SK-N-SH (cell line): Measurements from ENCODE around the gene SLAMF9. TPM values are rescaled to one million over a fixed set of nuclear protein-coding genes. Genes with fewer than 3 reads are reported as not detected.

Experiments used
- CTCF ChIA-PET: fragments of 300-600, 350-600 bp; formaldehyde crosslinking; extraction: SDS; loops from one replicate; lab custom pipeline; 2021; lab: Yijun Ruan, JAX
- POLR2A ChIA-PET: fragments of 350-600 bp; sonication (Branson Sonifier 250); formaldehyde crosslinking; extraction: SDS; loops from one replicate; lab custom pipeline; 2020; ENCODE audit warnings: antibody characterized with exemption, inconsistent platforms; lab: Yijun Ruan, JAX
- DNase-seq: peaks from one replicate; pipeline ENCODE4 v3.0.0; 2012
- H2AFZ ChIP-seq: fragments of 200-600 bp; sonication (generic); 2 replicates; pipeline ENCODE4 v1.8.1; 2016; ENCODE audit warnings: antibody characterized with exemption, mild to moderate bottlenecking, low read depth
- H3F3A ChIP-seq: fragments of 200-600 bp; sonication (generic); replicated peaks from 2 replicates; pipeline ENCODE3; 2016; ENCODE audit warnings: antibody characterized with exemption, mild to moderate bottlenecking; ENCODE audit not compliant: insufficient read depth
- H3K27ac ChIP-seq, 2 experiments: fragments of 200-500 bp in 1 of 2; fragments of 200-600 bp in 1 of 2; sonication (Bioruptor generic) in 1 of 2; sonication (generic), shearing (Covaris generic) in 1 of 2; 2 replicates each; pipeline versions ENCODE4 v1.5.1 to v1.6.1; 2014 to 2016; ENCODE audit warnings: low read depth in 2 of 2, inconsistent platforms in 1 of 2, low read length in 1 of 2, mild to moderate bottlenecking in 1 of 2, mixed read lengths in 1 of 2
- H3K27me3 ChIP-seq: fragments of 200-600 bp; sonication (generic), shearing (Covaris generic); 2 replicates; pipeline ENCODE4 v1.6.1; 2016; ENCODE audit warnings: mixed run types; ENCODE audit not compliant: insufficient read depth
- H3K36me3 ChIP-seq, 2 experiments: fragments of 200-500 bp in 1 of 2; fragments of 200-600 bp in 1 of 2; sonication (Bioruptor generic) in 1 of 2; sonication (generic) in 1 of 2; replicated peaks in 1 of 2; 2 replicates each; pipeline versions ENCODE3 to v1.5.1; 2014 to 2016; ENCODE audit warnings: low read length in 1 of 2, mild to moderate bottlenecking in 1 of 2; ENCODE audit not compliant: insufficient read depth in 2 of 2, control insufficient read depth in 1 of 2
- H3K4me1 ChIP-seq, 2 experiments: fragments of 200-500 bp in 1 of 2; fragments of 200-600 bp in 1 of 2; sonication (Bioruptor generic) in 1 of 2; sonication (generic), shearing (Covaris generic) in 1 of 2; 2 replicates each; pipeline versions ENCODE4 v1.5.1 to v1.6.1; 2014 to 2016; ENCODE audit warnings: low read depth in 1 of 2, low read length in 1 of 2, mixed run types in 1 of 2; ENCODE audit not compliant: insufficient read depth in 2 of 2, control insufficient read depth in 1 of 2
- H3K4me2 ChIP-seq: fragments of 200-600 bp; sonication (generic), shearing (Covaris generic); 2 replicates; pipeline ENCODE4 v1.6.1; 2017; ENCODE audit warnings: mixed run types
- H3K4me3 ChIP-seq, 2 experiments: fragments of 200-500 bp in 1 of 2; fragments of 200-600 bp in 1 of 2; sonication (Bioruptor generic) in 1 of 2; sonication (generic), shearing (Covaris generic) in 1 of 2; 2 replicates each; pipeline versions ENCODE4 v1.5.1 to v1.8.1; 2014 to 2016; ENCODE audit warnings: low read depth in 2 of 2, inconsistent platforms in 1 of 2, low read length in 1 of 2, mild to moderate bottlenecking in 1 of 2, mixed read lengths in 1 of 2, moderate library complexity in 1 of 2
- H3K79me2 ChIP-seq: fragments of 200-600 bp; sonication (generic); 2 replicates; pipeline ENCODE4 v1.8.1; 2017; ENCODE audit warnings: mild to moderate bottlenecking; ENCODE audit not compliant: insufficient read depth
- H3K9ac ChIP-seq: fragments of 200-600 bp; sonication (generic); 2 replicates; pipeline ENCODE4 v1.6.1; 2017; ENCODE audit warnings: mixed run types
- H3K9me2 ChIP-seq: fragments of 200-600 bp; sonication (generic); 2 replicates; pipeline ENCODE4 v1.6.1; 2017; ENCODE audit warnings: mixed run types
- H3K9me3 ChIP-seq: fragments of 200-600 bp; sonication (generic); 2 replicates; pipeline ENCODE4 v1.6.1; 2017; ENCODE audit warnings: mixed run types, mild to moderate bottlenecking, moderate library complexity
- H4K20me1 ChIP-seq: fragments of 200-600 bp; sonication (generic); 2 replicates; pipeline ENCODE4 v1.6.1; 2017; ENCODE audit warnings: mild to moderate bottlenecking, mixed run types; ENCODE audit not compliant: insufficient read depth
- CTCF ChIP-seq: fragments of 200-600 bp; sonication (generic); IDR thresholded peaks from 2 replicates; pipeline ENCODE4 v1.6.1; 2017; ENCODE audit warnings: antibody characterized with exemption, mild to moderate bottlenecking, moderate library complexity
- EP300 ChIP-seq, 2 experiments: IDR thresholded peaks; 2 replicates each; pipeline versions ENCODE4 v1.4.0 to v1.6.1; 2012; ENCODE audit warnings: borderline replicate concordance in 1 of 2, low read depth in 1 of 2, low read length in 1 of 2
- EZH2phosphoT487 ChIP-seq: fragments of 200-600 bp; sonication (generic); IDR thresholded peaks from 2 replicates; pipeline ENCODE4 v1.6.1; 2017; ENCODE audit warnings: low read depth, mixed run types, mild to moderate bottlenecking, antibody characterized with exemption, moderate library complexity, borderline replicate concordance
- FOSL2 ChIP-seq: IDR thresholded peaks from 2 replicates; pipeline ENCODE4 v1.4.0; 2012; ENCODE audit warnings: low read depth, mild to moderate bottlenecking, moderate library complexity, borderline replicate concordance
- GATA2 ChIP-seq: sonication (generic); formaldehyde crosslinking; IDR thresholded peaks from 2 replicates; pipeline ENCODE4 v1.5.0; 2020; ENCODE audit warnings: mild to moderate bottlenecking, missing genetic modification reagents
- IRF3 ChIP-seq: fragments of 150-350 bp; IDR thresholded peaks from 2 replicates; pipeline ENCODE4 v1.6.1; 2016; ENCODE audit warnings: mild to moderate bottlenecking, low read depth, low read length
- JUND ChIP-seq: IDR thresholded peaks from 2 replicates; pipeline ENCODE4 v1.4.0; 2012
- MAX ChIP-seq: IDR thresholded peaks from 2 replicates; pipeline ENCODE4 v1.4.0; 2012; ENCODE audit warnings: low read depth
- MXI1 ChIP-seq: IDR thresholded peaks from 2 replicates; pipeline ENCODE4 v1.6.1; 2012; ENCODE audit warnings: mild to moderate bottlenecking, low read depth, low read length, improper control_type of control experiment
- NFIC ChIP-seq: IDR thresholded peaks from 2 replicates; pipeline ENCODE4 v1.4.0; 2012; ENCODE audit warnings: borderline replicate concordance
- PBX3 ChIP-seq: IDR thresholded peaks from 2 replicates; pipeline ENCODE4; 2012
- RAD21 ChIP-seq: IDR thresholded peaks from 2 replicates; pipeline ENCODE4 v1.6.1; 2012; ENCODE audit warnings: mild to moderate bottlenecking, low read length
- RCOR1 ChIP-seq: fragments of 150-350 bp; IDR thresholded peaks from 2 replicates; pipeline ENCODE4 v1.6.1; 2017; ENCODE audit warnings: antibody characterized with exemption, low read length
- REST ChIP-seq: IDR thresholded peaks from 2 replicates; pipeline ENCODE4 v1.6.1; 2012; ENCODE audit warnings: mild to moderate bottlenecking, low read depth, low read length, moderate library complexity
- RFX5 ChIP-seq: IDR thresholded peaks from 2 replicates; pipeline ENCODE4 v1.6.1; 2012; ENCODE audit warnings: mild to moderate bottlenecking, improper control_type of control experiment, low read length
- RXRA ChIP-seq: IDR thresholded peaks from 2 replicates; pipeline ENCODE4 v1.4.0; 2012; ENCODE audit warnings: low read depth, mild to moderate bottlenecking, borderline replicate concordance
- SIN3A ChIP-seq: IDR thresholded peaks from 2 replicates; pipeline ENCODE4 v1.6.1; 2012; ENCODE audit warnings: low read depth, mild to moderate bottlenecking, low read length, moderate library complexity, borderline replicate concordance
- TAF1 ChIP-seq: IDR thresholded peaks from 2 replicates; pipeline ENCODE4 v1.6.1; 2012; ENCODE audit warnings: low read depth, mild to moderate bottlenecking, low read length, moderate library complexity, borderline replicate concordance
- USF1 ChIP-seq: IDR thresholded peaks from 2 replicates; pipeline ENCODE4 v1.4.0; 2012; ENCODE audit warnings: low read depth, borderline replicate concordance
- USF2 ChIP-seq: fragments of 150-350 bp; IDR thresholded peaks from 2 replicates; pipeline ENCODE4 v1.6.1; 2017; ENCODE audit warnings: antibody characterized with exemption, low read length, low read depth, borderline replicate concordance
- WGBS: methylation state at CpG from one replicate; pipeline ENCODE4 v1.1.6; 2017; ENCODE audit warnings: low lambda C conversion rate; 5-methylcytosine and 5-hydroxymethylcytosine counted together
- polyA plus RNA-seq, 3 experiments: library from polyadenylated mRNA; depleted of rRNA; stranded (reverse); fragments of >200 nt; gene quantifications; 2 replicates each; pipeline ENCODE4 v1.2.3, GENCODE V29; 2012

The SLAMF9 gene
- polyA plus RNA-seq, 1 of the 3 experiments (the other 2 are of a cell fraction) = 0.12 TPM

GRCh38 chr1:159923203-159924024, 30.6 kb downstream of the SLAMF9 start:
- Histone ChIP-seq H3K4me3 (peak overlapping the region; percentile 91 to 97), H3K27ac (peak overlapping the region; percentile 73 to 97), H3K9ac (peak overlapping the region; percentile 100), H4K20me1 (peaks cover 51% of the 10 kb centered on the region), H3K9me2 (no peaks in the 10 kb centered on the region), H3K4me1 (peaks cover 29 to 35% of the 10 kb centered on the region in 2 experiments; a peak in 3 of 4 replicates), H3K36me3 (peaks cover 23 to 24% of the 10 kb centered on the region in 2 experiments), H3K9me3 (no peaks in the 10 kb centered on the region)
- ChIA-PET CTCF (interaction anchor here (0.7 to 22.3 kb wide), 11 partner anchors 11 to 141 kb away, joined by 3 to 460 read pairs (median 5); no protein-coding TSS in a partner anchor), POLR2A (interaction anchor here (0.6 to 1.1 kb wide), 2 partner anchors 9 to 22 kb away, joined by 3 read pairs; partner anchors contain the start of gene IGSF9)
- 50% methylated on average over 19 of the region's 20 CpGs for WGBS
- DNase-seq = no peak
- TF ChIP-seq MXI1 (no peak), PBX3 (no peak), TAF1 (no peak), USF1 (no peak), SIN3A (no peak), NFIC (no peak), CTCF (no peak), IRF3 (no peak), EZH2phosphoT487 (no peak), MAX (no peak), RCOR1 (no peak), FOSL2 (no peak), RAD21 (no peak), RXRA (no peak), USF2 (no peak), RFX5 (no peak), GATA2 (CRISPR knock-in tag) (no peak), JUND (no peak), EP300 (IDR thresholded peaks at IDR 0.05; ENCODE audit: borderline replicate concordance in 1 of 2, low read depth in 1 of 2, low read length in 1 of 2) (no peak), REST (no peak)
- TF ChIP-seq, all 33 proteins: peak for 0
- peaks cover 21% of the 10 kb centered on the region for H3F3A ChIP-seq
- H3K4me2 ChIP-seq = peak overlapping the region; percentile 93
- H2AFZ ChIP-seq = no peak overlapping the region
- peaks cover 79% of the 10 kb centered on the region for H3K79me2 ChIP-seq
- H3K27me3 ChIP-seq = no peaks in the 10 kb centered on the region
